HG03045 (cell line): ENCODE results near the gene DPY19L3.
A peak's percentile ranks its signal among the peaks of the same experiment; 100 is the strongest.
"Not testable (repeated sequence)": the region's sequence is repeated elsewhere in the genome, so short reads cannot be mapped to it uniquely, and the experiment has no call there.

Source experiments
- ATAC-seq: cut with Tn5 transposase; IDR thresholded peaks from one replicate; pipeline ENCODE4 v1.9.1; 2021; ENCODE audit warnings: mild to moderate bottlenecking, moderate library complexity; ENCODE audit not compliant: unreplicated experiment

Gene DPY19L3

DNA sequence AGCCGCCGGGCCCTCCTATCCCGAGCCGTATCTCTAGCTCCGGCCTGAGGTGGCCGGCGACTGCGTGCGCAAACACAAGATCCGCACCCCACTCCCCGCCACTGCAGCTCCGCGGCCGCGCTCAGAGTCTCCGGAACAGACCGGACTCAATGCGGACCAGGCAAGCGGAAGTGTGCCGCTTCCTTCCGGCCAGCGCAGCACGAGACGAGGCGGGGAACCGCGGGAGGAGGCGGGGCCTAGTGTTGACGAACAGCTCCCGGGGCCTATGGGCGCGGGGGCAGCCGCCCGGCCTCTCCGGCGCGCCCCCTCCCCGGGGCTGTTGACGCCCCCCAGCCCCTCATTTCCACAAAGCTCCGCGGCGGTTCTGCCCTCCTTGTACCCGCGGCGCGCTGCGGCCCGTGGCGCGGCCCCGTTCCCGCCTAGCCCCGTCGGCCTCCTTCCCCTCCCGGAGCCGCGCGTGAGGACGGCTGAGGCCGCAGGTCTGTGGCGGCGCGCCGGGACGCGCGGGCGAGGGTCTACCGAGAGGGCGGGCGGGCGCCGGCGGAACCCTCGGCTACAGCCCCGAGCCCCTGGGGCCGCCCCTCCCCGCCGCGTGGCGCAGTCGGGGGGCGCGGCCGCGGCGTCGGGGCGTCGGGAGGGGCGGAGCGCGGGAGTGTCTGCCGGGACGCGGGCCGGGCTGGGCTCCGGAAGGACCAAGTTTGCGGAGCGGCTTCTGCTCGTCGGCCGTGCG lies at the start of gene DPY19L3:
Gene DPY19L3, plus strand, starts transcription at position 340 of the 730 bp plus-strand sequence. CDS start 2,484 bp downstream, outside the sequence.
- ATAC-seq, result peak; percentile 95

- ATAC-seq, result no peak
Observed at GRCh38 chr19:32357720-32358119, 47.9 kb upstream of the DPY19L3 start.

DNA sequence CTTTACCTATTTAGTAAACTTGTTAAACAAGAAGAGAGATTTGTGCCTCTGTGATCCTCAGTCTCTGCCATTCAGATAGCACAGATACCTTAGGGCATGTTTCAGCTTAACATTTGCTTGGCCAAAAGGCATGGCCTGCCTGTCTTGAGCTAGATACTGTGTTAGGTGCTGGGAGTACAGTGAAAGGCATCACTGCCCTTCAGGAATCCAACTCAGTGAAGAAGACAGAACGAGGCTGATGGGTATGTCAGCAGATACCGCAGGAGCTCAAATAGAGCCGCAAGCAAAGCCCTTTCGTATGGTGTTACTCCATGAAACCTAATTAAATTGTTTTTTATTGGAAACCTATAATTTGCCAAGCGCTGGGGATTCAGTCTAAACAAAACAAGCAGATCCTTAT lies 47.2 kb upstream of the DPY19L3 start:
- ATAC-seq, result no peak

DNA sequence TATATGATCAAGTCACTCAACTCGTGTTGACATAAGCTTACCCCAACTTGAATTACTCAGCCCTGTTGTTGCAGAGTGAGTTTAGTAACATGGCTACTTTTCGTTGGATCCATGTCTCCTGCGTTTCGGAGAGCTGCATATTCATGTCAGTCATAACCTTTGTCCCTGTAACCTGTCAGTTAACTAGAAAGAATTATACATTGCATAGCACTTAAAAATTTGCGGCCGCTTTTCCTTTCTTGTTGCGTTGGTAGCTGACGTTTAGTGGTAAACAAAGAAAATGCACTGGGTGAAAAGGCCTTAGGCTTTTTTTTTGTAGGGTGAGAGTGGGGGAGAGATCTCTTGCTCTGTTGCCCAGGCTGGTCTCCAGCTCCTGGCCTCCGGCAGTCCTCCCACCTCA lies 46.0 kb upstream of the DPY19L3 start:
- no peak for ATAC-seq

- no peak for ATAC-seq
Observed at GRCh38 chr19:32361574-32362317, 43.8 kb upstream of the DPY19L3 start.

GRCh38 chr19:32362318-32362691 lies 43.3 kb upstream of the DPY19L3 start:
- ATAC-seq, result no peak

- no peak for ATAC-seq
Observed at GRCh38 chr19:32363175-32363574, 42.4 kb upstream of the DPY19L3 start.

DNA sequence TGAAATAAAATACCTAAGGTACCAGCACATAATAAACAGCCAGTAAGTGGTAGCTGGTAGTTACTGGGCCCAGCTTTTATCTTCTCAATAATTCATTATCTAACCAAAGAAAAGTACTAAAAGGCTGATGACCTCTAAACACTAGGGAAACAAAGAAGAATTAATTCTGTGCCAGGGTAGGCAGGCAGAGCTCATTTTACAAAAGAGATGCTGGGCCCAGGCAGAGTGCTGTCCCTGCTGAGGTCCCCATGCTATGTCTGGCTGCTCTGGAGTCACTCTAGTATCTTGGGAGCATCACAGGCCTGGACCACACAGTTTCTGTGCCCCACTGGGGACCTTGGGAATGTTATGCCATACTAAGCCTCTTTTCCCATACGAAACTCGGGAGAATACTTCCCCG lies 41.9 kb upstream of the DPY19L3 start:
- no peak for ATAC-seq

DNA sequence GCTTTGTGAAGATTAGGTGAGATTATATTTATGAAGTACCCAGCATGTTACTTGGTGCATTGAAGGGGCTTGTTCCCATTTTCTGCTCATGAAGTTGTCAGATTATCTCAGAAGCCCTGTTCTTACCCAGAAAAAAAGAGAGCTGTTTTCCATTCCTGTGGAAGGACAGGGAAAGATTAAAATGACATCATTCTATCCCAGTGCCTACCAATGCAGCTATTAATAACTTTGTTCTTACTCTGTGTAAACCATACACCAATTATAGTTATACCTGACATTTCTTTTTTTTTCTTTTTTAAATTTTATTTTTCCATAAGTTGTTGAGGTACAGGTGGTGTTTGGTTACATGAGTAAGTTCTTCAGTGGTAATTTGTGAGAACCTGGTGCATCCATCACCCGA lies 41.5 kb upstream of the DPY19L3 start:
- ATAC-seq, result no peak

DNA sequence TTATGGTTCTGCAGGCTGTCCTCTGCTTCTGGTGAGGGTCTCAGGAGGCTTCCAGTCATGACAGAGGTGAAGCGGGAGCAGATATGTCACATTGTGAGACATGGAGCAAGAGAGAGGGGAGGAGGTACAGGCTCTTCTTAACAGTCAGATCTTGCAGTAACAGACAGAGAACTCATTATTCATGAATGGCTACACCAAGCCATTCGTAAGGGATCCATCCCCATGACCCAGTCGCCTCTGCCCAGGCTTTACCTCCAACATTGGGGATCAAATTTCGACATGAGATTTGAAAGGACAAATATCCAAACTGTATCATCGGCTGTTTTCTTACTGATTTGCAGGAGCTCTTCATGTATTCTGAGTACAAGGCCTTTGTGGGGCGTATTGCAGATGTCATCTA lies 38.5 kb upstream of the DPY19L3 start:
- ATAC-seq, result no peak

- ATAC-seq, result no peak
Observed at GRCh38 chr19:32367948-32368536, 37.5 kb upstream of the DPY19L3 start.

DNA sequence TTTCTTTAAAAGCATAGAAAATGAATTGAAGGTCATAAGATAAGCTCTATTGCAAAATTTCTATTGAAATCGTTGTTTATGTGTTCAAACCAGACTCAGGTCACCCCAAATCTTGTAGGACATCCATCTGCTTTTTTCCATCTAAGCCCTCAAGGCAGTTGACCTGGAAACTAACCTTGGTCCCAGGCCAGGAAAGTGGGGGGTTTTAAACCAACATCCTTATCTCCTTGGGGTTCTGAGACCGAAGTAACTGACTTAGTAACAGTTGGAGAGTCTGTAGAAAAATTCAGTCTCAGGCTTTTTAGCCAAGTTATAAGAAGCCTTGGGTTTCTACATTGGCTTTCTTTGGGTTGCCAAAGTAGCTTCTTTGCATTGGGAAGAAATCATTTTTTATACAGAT lies 36.8 kb upstream of the DPY19L3 start:
- ATAC-seq, result no peak

DNA sequence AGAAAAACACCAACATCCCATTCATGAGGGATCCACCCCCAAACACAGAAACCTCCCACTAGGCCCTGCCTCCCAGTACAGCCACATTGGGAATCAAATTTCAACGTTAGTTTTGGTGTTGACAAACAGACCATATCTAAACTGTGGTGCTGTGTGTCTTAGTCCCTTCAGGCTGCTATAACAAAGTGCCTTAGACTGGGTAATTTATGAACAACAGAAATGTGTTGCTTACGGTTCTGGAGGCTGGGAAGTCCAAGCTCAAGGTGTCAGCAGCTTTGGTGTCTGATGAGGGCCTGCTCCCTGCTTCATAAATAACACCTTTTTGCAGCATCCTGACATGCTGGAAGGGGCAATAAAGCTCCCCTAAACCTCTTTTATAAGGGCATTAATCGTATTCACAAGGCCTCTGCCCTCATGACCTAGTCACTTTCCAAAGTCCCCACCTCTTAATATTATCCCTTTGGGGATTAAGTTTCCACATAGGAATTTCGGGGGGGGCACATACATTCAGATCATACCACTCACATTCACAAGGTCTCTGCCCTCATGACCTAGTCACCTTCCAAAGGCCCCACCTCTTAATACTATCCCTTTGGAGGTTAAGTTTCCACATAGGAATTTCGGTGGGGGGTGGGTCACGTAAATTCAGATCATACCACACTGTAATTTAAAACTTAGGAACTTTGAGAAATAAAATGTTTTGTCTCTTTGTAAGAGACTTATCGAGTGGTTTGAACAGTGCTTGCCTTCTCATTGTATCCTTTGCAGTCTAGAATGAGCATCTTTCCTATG lies 32.6 kb upstream of the DPY19L3 start:
- ATAC-seq, result no peak

DNA sequence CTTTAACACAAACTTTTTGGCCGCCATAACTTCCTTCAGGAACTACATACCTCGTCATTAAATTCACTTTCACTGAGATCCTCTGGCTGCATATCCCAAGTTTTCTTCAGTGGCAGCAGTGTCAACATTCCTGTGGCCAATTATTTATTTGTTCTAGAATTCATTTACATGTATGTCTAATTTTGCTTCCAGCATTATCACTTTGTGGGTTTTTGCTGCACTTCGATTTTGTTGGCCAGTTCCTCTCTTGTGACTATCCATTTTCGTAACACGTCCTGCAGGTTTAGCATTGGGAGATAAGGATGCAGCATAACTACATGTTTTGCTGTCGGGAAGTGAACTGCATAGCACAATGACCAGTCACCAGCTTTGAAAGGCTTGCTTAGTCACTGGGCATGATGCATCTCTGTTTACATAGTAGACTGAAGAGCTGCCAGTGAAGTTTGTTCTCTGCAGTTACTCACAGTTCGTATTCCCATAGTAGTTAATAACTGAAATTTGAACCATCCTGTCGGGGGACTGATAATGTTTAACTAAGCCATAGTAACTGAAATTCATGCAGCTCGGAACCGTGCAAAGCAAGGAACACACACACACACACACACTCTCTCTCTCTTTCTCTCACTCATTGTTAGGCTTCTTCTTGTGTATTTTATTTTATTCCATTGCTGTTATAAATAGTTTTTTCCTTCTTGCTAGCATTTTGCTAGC lies 31.8 kb upstream of the DPY19L3 start:
- ATAC-seq, result no peak

- ATAC-seq, result not testable (repeated sequence)
Observed at GRCh38 chr19:32374362-32374761, 31.2 kb upstream of the DPY19L3 start.

DNA sequence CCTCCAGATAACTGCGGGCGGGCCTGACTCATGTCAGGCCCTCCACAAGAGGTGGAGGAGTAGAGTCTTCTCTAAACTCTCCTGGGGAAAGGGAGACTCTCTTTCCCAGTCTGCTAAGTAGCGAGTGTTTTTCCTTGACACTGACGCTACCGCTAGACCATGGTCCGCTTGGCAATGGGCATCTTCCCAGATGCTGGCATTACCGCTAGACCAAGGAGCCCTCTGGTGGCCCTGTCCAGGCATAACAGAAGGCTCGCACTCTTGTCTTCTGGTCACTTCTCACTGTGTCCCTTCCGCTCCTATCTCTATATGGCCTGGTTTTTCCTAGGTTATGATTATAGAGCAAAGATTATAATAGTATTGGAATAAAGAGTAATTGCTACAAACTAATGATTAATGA lies 28.5 kb upstream of the DPY19L3 start:
- not testable (repeated sequence) for ATAC-seq

DNA sequence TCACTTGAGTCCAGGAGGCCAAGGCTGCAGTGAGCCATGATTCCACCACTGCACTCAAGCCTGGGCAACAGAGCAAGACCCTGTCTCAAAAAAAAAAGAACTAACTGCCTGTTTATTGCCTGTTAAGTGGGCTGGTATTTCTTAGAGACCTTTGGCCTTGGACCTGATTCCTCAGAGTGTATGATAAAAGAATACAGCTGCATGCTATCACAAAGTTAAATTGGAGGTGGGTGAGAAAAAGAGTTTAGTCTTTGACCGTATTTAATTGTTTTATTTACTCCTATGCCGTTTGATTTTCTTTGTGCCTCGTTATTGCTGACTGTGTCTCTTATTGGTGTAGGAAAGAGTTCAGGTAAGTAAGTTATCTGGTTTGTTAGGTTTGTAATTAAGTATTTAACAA lies 25.3 kb upstream of the DPY19L3 start:
- ATAC-seq, result no peak

GRCh38 chr19:32387701-32388392 lies 17.7 kb upstream of the DPY19L3 start:
- ATAC-seq, result no peak

GRCh38 chr19:32388393-32388855 lies 17.1 kb upstream of the DPY19L3 start:
- no peak for ATAC-seq

DNA sequence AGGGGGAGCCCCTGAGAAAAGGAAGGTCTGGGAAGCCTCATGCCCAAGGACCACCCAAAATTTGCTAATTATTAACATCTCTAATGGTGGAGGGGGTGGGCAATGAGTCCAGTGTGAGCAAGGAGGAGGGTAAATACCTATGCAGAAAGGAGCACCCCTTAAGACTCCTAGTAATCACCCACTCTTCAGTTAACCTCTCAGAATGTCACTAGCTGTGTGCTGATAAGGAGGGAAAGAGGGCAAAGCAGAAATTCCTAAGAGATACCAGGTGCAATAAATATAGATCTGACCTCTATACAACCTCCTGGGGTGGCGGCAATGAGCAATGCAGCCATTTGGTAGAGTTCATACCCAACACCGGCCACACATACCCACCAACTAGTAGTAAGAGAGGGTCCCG lies 12.7 kb upstream of the DPY19L3 start:
- no peak for ATAC-seq
